ENCODE data around the gene LIFR. TPM values are rescaled to one million over a fixed set of nuclear protein-coding genes. Genes with fewer than 3 reads are reported as not detected.

LIFR gene
- total and polyA plus RNA-seq, 2 of the 4 experiments (the other 2 are of a cell fraction), result 1.9 to 10.4 TPM

DNA sequence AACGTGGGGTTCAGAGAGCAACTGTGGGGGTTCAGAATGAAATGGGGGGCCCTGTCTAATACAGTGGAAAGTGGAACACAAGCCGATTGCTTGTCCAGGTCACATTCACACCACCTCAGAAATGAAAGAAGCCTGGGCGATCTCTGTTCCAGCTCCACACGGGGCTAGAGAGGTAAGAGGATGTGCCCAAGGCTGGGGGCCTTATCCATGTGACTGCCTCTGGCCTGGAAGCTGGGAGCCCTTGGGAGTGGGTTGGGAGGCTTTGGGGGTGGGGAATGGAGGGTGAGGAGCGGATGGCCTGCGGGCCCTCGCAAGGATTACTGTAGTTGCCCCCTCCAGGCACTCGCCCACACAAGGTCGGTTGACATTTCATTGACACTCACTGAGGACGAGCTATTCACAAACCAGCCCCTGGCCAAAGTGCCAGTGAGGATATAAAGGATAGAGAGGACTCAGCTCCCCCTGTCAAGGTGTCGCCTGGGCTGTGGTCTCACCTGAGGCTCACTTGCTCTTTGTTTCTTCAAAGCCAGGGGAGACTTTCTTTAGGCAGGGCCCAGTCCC, 86.7 kb downstream of the LIFR start:
- 0 out of 2 replicates have a peak overlapping the region, but pooled peaks have one; percentile 12 for H4K91ac ChIP-seq (ENCODE audit: insufficient read depth, low read depth, low read length)
- no peak overlapping the region for H4K8ac ChIP-seq (ENCODE audit: low read depth in 2 of 2, low read length in 2 of 2)
- DNase-seq (no peak), ATAC-seq (ENCODE audit: low read depth) (no peak)
- no peak overlapping the region for H3K18ac ChIP-seq (ENCODE audit: low read depth, low read length)
- peak overlapping the region; percentile 26; the same call in 1 of the 2 replicates for H2BK120ac ChIP-seq (ENCODE audit: low read depth, low read length)
- no TSS peak for BruUV-seq (replicated peaks)
- intact Hi-C loops (cut with micrococcal nuclease), result loop anchor here (5.0 kb wide), 1 partner anchor 83 kb away; no protein-coding TSS in a partner anchor
- H3K36me3 ChIP-seq (ENCODE audit: control insufficient read depth, insufficient read depth, low read length), result no peaks in the 10 kb centered on the region
- H3K4me3 ChIP-seq (ENCODE audit: insufficient read depth, low read depth, low read length), result no peak overlapping the region
- no peak overlapping the region for H3K27ac ChIP-seq (ENCODE audit: insufficient read depth, low read length)
- H2AFZ ChIP-seq (replicated peaks; ENCODE audit: low read length, poor library complexity), result no peak overlapping the region
- H4K5ac ChIP-seq (ENCODE audit: low read depth, low read length), result no peak overlapping the region
- no peak overlapping the region for H3K23ac ChIP-seq (ENCODE audit: low read depth, low read length)
- TF ChIP-seq CTCF (conservative IDR thresholded peaks at IDR 0.05; ENCODE audit: low read depth, low read length), result no peak
- no peak for TF ChIP-seq NFE2L2 (IDR thresholded peaks at IDR 0.05; ENCODE audit: low read depth, low read length)
- no peak for TF ChIP-seq POLR2A (IDR thresholded peaks at IDR 0.05; ENCODE audit: low read depth, low read length)
- no peak for TF ChIP-seq RCOR1 (IDR thresholded peaks at IDR 0.05; ENCODE audit: insufficient replicate concordance, low read length)
- TF ChIP-seq CHD1 (IDR thresholded peaks at IDR 0.05; ENCODE audit: low read depth, low read length), result no peak
- TF ChIP-seq MXI1 (IDR thresholded peaks at IDR 0.05; ENCODE audit: borderline replicate concordance, low read depth, low read length), result no peak
- TF ChIP-seq BHLHE40 (IDR thresholded peaks at IDR 0.05; ENCODE audit: low read depth, low read length), result no peak
- no peak for TF ChIP-seq RAD21 (IDR thresholded peaks at IDR 0.05; ENCODE audit: low read length)
- no peak for TF ChIP-seq USF2 (IDR thresholded peaks at IDR 0.05; ENCODE audit: low read depth, low read length)
- TF ChIP-seq RFX5 (IDR thresholded peaks at IDR 0.05; ENCODE audit: low read depth, low read length), result no peak
- no peak for TF ChIP-seq MAZ (IDR thresholded peaks at IDR 0.05; ENCODE audit: borderline replicate concordance, low read depth, low read length)
- no peak for TF ChIP-seq MAFK (IDR thresholded peaks at IDR 0.05; ENCODE audit: low read depth, low read length)
- no peak for TF ChIP-seq ELK1 (IDR thresholded peaks at IDR 0.05; ENCODE audit: borderline replicate concordance, low read depth, low read length)
- TF ChIP-seq FOS (IDR thresholded peaks at IDR 0.05; ENCODE audit: low read depth, low read length), result no peak
- TF ChIP-seq SMC3 (IDR thresholded peaks at IDR 0.05; ENCODE audit: low read depth, low read length), result no peak
- no peak for TF ChIP-seq CEBPB (IDR thresholded peaks at IDR 0.05; ENCODE audit: low read depth, low read length)
- H2BK15ac ChIP-seq (ENCODE audit: low read depth, low read length), result no peak overlapping the region
- CTCF ChIA-PET, result no interaction called here
- no peaks in the 10 kb centered on the region; the same call in 1 of the 2 replicates for H4K20me1 ChIP-seq (ENCODE audit: insufficient read depth, low read length)
- H2AK5ac ChIP-seq (ENCODE audit: low read depth, low read length), result no peak overlapping the region
- no peak overlapping the region for H3K14ac ChIP-seq (replicated peaks; ENCODE audit: low read depth, low read length)
- no peaks in the 10 kb centered on the region for H3K27me3 ChIP-seq (ENCODE audit: control insufficient read depth, insufficient read depth, low read length)
- H3K9me3 ChIP-seq (ENCODE audit: control insufficient read depth, insufficient read depth, low read length), result no peaks in the 10 kb centered on the region
- H3K4me1 ChIP-seq (ENCODE audit: control insufficient read depth, insufficient read depth, low read length), result peaks cover 38% of the 10 kb centered on the region
- H3K79me1 ChIP-seq (ENCODE audit: low read depth in 1 of 2, low read length in 2 of 2), result peaks cover 0 to 8% of the 10 kb centered on the region in 2 experiments; a peak in 1 of 4 replicates
- H2AK9ac ChIP-seq (replicated peaks; ENCODE audit: low read depth, low read length, poor library complexity), result no peak overlapping the region
- H3K9ac ChIP-seq (ENCODE audit: low read depth, low read length), result no peak overlapping the region
- dilution Hi-C loops (cut with HindIII; ENCODE audit: low sequenced_read_pairs, unreplicated experiment), result no loop called here
- 100% methylated on average over 2 of the region's 11 CpGs; no CpG with 5 or more reads in 1 of the 2 experiments for WGBS, 2 experiments (ENCODE audit: extremely low coverage in 2 of 2, insufficient read length in 1 of 2)
- no peak overlapping the region for H3K4ac ChIP-seq (ENCODE audit: low read depth, low read length)
- POLR2A ChIA-PET (ENCODE audit: unreplicated experiment), result no interaction called here
- peaks cover 33% of the 10 kb centered on the region for H3K9me1 ChIP-seq (ENCODE audit: insufficient read depth, low read length)
- H3K4me2 ChIP-seq (ENCODE audit: low read depth, low read length), result no peak overlapping the region
- in situ Hi-C loops (cut with MboI; ENCODE audit: low sequenced_read_pairs), result no loop called here
- H3K56ac ChIP-seq (ENCODE audit: extremely low read depth, insufficient read depth, low read length), result no peak overlapping the region
- H2BK5ac ChIP-seq (ENCODE audit: low read depth, low read length, poor library complexity, severe bottlenecking), result no peak overlapping the region
- H2BK20ac ChIP-seq (ENCODE audit: low read depth, low read length), result no peak overlapping the region
